GM19240 (cell line): ENCODE results near the gene ARHGEF37.

Experiments used
- DNase-seq: peaks from one replicate; pipeline ENCODE4 v3.0.0; 2011; ENCODE audit warnings: low spot score; ENCODE audit not compliant: insufficient read length

The ARHGEF37 gene

DNA sequence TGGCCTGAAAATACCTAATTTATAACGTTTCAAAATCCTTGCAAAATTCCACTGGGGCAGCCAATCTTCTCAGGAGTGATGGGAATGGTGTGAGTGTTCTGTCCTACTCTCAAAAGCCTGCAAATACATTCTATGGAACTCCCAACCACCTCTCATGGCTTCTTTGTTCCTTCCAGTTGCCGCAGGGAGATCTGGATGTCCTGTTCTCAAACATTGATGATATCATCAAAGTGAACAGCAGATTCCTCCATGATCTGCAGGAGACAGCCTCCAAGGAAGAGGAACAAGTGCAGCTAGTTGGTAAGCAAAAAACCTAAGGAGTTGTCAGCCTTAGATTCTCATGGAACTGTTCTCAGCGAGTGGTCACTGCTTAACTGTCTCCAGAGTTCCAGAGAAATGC, 19.6 kb downstream of the ARHGEF37 start:
- no peak for DNase-seq

DNA sequence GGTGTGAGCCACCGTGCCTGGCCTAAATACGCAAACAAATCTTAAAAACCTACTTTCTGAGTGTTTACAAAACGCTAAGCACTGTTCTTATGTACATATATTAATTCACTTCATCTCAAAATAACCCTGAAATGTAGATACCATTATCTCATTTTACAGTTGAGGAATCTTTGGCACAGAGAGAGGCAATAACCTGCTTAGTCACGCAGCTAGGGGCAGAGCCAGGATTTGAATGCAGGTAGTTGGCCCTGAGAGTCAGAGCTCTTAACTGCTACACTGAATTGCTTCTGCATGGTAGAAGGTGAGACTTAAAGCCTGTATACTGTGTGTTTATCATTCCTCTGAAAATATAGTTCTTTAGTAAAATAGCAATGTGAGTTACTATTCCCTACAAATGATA, 21.9 kb downstream of the ARHGEF37 start:
- no peak for DNase-seq

DNA sequence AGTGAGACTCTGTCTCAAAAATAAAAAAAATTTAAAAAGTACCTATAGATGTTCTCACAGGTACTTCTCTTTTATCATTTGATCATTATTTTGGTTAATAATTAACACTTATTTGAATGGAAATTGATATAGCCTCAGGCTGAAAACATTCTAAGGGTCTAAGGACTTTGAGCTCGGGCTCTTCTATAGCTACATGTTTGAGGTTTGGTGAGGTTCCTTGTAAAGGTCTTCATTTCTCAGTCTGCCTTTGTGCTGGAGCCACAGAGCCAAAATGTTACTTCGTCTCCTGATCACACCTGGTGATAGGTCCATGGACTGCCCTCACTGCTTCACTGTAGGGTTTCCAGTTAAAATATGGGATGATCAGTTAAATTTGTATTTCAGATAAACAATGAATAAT, 22.6 kb downstream of the ARHGEF37 start:
- no peak for DNase-seq

DNA sequence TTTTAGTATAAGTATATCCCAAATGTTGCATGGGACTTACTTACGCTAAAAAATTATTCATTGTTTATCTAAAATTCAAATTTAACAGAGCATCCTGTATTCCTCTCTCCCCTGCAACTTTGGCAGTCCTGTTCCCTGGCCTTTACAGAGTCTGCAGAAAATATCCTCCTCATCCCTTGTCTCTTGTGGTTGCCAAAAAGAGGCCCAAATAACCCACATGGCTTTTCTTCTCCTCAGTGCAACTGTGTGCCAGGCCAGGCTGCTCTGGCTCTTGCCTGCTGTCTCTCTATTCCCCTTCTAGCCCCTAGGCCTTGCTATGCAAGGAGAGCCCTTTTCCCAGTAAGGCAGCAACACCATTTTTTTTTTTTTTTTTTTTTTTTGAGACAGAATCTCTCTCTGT, 23.0 kb downstream of the ARHGEF37 start:
- no peak for DNase-seq

DNA sequence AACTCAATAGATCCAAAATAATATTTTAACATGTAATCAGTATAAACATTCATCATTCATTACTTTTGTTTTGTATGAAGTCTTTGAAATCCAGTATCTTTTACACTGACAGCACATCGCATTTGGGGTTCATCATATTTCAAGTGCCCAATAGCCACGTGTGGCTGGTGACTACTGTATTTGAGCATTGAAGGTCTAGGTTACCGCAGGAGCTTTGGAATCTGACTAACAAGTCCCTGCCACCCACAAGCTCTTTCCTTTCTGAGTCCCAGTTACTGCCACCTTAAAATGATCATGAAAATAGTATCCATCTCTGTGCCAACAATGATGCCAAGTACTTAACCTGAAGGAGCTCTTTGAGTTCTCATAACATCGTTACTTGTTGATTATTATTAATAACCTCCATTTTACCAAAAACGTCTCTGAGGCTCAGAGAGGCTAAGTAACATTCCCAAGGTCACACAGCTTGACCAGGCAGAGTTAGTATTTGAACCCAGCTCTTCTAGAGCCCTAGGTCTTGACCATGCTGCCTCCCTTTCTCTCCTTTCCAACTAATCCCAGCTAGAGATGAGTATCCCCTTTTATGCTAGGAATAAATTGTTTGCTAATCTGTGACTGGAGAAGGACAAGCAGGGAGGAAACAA, 24.2 kb downstream of the ARHGEF37 start:
- DNase-seq: no peak

DNA sequence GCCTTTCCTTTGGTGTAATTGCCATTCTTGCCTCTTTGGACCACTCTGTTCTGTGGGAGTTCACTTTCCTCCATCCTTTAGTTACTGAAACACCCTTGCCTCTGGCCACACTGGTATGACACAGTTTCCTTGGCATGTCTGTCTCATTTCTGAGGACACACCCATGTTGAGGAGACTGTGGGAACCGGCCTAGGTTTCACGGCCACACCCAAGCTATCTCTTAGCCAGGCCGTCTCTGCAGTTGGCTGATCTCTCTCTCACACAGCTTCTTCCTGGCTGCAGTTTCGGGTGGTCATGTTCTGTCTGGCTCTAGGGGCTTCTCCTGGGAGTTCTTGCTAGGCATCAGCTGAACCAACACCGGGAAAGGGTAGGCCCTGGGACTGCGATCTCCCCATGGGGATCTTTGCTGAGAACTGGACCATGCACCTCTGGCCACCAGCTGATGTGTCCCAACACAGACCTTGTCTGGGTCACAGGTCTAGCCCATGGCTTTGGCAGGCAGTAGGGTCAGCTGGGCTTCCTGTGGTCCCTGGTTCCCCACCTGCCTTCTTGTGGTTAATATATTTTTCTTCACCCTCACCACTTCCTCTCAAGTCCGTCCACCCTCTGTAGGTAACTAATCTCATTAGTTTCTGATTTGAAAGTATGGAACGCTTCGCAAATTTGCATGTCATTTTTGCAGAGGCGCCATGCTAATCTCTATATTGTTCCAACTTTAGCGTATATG, 24.9 kb downstream of the ARHGEF37 start:
- peak; percentile 61 for DNase-seq

DNA sequence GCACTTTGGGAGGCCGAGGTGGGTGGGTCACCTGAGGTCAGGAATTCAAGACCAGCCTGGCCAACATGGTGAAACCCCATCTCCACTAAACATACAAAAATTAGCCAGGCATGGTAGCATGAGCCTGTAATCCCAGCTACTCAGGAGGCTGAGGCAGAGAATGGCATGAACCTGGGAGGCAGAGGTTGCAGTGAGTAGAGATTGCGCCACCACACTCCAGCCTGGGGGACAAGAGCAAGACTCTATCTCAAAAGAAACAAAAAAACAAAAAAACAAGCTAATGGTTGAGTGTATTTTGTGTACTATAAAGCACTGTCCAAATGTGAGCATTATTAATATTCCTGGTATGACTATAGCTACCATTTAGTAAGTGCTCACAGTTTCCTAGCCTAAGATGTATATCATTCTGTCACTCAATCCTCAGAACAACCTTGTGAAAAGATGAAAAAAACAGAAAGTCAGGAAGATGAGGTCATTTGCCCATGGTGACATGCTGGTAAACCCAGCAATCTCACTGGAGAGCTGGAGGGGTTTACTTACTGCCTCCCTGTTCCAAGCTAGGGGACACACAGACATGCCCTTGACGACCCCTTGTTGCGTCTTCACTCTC, 27.7 kb downstream of the ARHGEF37 start:
- DNase-seq: no peak

DNA sequence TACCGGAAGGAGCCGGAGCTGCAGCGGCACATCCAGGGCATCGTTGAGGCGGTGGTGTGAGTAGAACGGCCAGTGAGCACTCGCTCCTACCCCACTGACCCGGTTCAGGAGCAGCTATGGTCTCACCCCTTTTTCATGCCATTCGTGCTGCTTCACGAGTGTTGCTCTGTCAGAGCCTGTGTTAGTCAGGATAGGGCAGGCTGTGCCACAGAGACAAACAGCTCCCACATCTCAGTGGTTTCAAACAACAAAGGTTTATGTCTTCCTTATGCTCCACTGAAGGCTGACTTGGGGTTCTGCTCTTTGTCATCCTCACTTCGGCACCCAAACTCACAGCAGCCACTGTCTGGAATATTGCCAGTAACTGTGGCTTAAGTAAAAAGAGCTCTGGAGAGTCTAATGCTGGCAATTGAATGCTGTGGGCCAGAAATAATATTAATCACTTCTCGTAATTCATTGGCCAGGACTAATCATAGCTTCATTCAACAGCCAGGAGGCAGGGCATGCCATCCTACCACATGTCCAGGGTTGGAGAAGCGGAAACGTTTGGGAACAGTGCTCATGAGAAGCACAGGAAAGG, 28.4 kb downstream of the ARHGEF37 start:
- no peak for DNase-seq

DNA sequence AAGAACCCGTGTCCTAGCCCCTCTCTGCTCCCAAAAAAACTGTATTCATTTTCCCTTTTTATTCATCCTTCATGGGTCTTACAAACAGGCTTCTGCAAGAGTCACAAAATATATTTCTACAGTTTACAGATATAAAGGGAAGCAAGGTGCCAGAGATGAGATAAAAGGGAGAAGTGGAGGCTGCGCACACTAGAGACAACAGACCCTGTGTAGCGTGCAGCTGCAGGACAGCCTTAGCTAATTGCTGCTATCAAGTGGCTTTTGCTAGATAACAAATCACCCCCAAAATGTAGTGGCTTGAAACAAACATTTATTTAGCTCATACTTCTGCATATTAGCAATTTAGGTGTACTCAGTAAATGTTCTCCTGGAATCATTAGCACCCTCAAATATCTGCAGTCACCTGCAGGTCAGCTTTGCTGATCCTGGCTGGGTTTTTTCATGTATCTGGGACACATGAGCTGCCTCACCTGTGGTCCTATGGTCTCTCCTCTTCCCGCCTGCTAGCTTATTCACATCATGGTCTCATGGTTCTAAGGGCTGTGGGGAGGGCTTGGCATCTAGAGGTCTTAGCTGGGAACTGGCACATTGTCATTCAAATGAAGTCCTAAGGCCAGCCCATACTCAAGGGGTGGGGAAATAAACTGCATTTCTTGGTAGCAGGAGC, 29.4 kb downstream of the ARHGEF37 start:
- no peak for DNase-seq

DNA sequence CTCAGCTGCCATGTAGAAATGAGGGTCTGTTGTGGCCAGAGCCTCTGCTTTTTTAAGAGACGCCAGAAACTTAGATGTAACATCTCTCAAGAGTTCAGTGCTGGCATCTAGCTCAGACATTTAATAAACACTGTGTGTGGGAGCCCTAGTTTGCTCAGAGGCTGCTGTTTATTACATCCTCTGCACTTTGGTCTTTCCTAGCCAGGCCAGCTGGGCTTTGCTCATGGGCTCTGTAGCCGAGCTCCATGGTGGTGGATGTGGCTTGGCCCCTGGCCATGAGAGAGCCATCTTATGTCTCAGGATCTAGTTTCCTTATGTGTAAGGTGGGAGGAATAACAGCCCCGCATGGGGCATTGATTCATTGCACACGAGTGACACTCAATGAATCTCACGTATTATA, 30.0 kb downstream of the ARHGEF37 start:
- DNase-seq: no peak

DNA sequence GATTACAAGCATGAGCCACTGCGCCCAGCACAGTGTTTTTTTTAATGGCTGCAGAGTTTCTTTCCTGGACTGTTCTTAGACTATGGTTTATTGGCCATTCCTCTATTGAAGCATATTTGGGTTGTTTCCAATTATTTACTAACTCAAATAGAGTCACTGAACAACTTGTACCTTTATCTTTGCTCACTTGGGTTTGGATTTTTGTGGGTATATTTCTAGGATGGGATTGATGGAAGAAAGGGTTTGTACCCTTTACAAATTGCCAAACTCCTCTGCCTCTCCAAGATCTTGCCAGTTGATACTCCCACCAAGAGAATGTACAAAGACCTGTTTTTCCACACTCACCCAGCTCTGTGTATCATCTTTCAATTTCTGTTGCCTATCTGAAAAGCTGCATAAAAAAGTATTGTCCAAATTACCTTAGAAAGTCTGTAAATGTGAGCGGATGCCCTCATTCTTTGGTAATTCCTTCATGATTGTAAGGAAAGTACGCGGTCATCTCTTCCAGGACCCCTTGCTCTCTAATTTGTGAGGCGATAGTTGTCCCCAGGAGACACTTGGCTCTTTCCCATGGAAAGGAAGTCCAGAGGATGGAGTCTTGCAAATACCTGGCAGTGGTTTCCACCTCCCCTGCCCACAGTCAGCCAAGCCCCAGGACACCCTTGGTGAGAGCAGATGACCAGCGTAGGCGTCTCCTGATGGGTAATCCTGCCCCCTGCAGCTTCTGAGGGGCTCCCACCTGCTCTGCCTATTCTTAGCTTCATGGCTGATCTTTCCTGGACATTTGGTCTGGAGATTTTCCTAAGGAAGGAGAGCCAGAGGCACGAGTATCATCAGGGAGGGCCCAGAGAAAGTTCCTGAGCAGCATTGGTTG, 33.0 kb downstream of the ARHGEF37 start:
- no peak for DNase-seq

DNA sequence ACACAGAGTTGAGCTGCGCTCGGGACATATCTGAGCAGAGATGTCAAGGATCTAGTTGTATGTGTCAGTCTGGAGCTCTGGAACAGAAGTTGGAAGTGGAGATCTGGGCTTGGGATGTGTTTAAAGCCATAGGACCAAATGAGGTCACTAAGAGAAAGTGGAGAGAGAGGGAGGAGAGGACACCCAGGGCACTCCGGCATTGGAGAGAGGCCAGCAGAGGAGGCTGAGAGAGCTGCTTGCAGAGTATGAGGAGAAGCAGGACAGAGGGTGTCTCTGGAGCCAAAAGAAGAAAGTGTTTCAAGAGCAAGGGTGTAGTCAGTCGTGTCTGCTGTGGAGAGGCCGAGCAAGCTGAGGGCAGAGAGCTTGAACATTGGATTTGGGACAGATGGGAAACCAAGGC, 34.7 kb downstream of the ARHGEF37 start:
- DNase-seq: no peak

DNA sequence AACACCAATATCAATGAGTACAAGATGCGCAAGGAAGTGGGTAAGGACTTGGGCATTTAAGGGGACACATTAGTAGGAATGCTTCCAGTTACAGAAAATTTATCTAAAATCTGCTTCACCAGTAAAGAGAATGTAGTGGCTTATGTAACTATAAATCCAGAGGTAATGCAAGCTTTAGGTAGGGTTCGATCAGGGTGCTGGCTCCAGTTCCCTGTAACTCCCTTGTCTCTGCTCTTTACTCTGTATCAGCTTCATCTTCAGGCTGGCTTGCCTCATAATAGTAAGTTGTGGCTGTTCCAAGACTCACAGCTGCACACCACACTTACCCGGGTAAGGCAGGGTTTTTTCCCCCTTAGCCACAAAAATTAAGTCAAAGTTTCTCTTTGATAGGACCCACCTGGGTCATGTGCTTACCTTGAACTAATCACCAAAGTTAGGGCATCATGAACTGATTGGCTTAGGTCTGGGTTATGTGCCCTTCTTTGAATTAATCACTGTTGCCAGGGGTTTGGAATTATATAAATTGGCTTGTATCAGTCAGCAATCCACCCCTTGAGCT, 35.5 kb downstream of the ARHGEF37 start:
- no peak for DNase-seq

DNA sequence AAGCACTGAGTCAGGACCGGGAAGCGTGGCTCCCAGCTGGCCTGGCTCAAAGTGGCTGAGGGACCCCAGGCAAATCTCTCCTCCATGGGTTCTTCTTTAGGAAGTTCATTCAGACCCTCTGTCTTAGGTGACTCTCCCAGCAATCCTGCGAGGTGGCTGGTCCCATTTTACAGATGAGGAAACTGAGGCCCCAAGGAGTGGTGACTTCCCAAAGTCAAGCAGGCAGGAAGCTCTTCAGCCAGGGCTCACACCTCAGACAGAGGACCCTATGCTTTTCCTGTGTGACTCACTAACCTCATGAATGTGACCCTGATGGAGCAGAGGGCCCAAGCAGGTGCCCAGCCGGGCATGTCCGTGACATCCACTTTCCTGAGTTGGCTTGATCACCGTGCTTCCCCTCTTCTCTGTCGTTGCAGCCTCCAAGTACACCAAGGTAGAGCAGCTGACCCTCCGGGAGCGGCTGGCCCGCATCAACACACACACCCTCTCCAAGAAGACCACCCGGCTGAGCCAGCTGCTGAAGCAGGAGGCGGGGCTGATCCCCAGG, 36.5 kb downstream of the ARHGEF37 start:
- DNase-seq: no peak

DNA sequence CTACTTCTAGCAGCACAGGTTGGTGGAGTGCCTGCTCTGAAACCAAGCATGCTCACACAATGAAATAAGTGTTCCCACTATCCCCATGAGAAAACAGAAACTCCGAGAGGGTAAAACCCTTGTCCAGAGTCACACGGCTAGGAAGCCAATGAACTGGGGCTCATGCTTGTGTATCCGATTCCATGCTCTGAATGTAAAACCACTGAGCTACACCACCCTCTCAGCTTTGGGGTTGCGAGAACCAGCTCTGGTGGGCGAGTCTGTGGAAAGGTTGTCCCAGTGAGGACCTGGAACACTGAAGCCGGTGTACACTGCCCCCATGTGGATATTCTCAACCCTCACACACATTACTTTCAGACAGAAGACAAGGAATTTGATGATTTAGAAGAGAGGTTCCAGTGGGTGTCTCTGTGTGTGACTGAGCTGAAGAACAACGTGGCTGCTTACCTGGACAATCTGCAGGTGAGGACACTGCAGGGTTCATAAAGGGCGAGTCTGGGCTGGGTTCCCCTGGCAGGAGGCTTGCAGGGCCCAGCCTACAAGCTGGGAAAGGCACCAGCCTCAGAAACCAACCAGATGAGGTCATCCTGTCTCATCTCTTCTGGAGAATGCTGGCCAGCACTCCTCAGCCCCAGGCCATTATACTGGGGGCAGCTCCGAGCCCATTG, 37.4 kb downstream of the ARHGEF37 start:
- no peak for DNase-seq

DNA sequence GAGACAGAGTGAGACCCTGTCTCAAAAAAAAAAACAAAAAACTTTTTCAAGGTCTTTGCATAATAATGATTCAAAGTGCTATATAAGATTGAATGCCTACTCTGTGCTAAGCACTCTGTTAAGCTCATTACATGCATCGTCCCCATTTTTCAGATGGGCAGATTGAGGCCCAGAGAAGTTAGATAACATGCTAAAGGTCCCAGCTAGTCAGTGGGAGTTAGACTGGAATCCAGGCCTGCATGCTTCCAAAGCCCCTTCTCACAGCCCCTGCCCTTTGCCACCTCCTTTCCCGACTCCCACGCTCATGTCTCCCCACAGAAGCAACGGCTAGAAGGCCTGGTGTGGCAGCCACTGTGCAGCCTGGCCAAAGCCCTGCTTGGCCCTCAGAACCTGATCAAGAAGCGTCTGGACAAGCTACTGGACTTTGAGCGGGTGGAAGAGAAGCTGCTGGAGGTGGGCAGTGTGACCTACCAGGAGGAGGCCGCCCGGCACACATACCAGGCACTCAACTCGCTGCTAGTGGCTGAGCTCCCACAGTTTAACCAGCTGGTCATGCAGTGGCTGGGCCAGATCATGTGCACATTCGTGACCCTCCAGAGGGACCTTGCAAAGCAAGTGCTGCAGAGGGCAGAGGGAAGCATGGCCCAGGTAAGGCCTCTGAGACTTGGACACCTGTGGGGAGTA, 40.3 kb downstream of the ARHGEF37 start:
- DNase-seq: no peak

DNA sequence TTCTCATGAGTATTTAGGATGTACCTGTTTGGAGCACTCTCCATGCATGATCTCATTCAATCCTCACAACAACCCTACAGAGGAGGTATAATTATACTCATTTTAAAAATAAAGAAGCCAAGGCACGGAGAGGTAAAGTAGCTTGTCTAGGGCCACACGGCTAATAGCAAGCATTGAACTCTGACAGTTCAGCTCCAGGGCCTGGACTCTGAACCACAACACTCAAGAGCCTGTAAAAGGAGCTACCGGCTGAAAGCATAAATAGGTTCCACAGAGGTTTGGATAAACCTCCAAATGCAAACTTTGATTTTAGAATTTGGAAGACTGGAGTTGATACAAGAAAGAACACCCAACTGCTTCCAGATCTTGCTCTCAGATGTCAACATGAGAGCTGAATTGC, 41.2 kb downstream of the ARHGEF37 start:
- no peak for DNase-seq

DNA sequence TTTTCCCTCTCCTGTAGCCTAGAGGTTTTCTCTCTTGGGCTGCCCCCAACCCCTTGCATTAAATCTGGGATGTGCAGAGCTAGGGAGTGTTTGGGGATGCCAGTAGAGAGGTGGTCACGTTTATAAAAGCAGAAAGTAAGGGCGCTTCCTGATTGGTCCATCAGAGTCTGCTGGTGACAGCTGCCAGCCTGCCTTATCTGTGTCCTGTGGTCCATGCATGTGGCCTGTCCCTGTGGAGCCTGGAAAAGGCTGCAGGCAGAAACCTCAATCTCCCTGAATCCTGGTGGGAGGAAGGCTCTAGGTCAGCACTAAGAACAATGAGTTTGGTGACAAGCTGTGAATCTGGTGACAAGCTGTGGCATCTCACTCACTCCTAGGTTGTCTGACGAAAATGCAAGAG, 42.2 kb downstream of the ARHGEF37 start:
- DNase-seq: no peak

DNA sequence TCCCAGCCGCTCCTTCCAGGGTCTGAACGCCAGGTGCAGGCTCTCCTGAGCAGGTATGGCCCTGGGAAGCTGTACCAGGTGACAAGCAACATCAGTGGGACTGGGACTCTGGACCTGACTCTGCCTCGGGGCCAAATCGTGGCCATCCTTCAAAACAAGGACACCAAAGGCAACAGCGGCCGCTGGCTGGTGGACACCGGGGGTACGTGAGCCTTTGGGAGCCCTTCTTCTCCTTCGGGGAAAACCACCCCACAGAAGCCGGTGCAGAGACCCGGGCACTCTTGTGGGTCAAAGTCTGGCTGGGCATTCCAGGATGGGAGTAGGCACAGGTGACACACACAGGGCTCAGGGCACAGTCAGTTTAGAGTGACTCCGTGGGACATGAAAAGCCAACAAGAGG, 45.8 kb downstream of the ARHGEF37 start:
- no peak for DNase-seq
